Measurements from ENCODE around the gene SHISA6. TPM values are rescaled to one million over a fixed set of nuclear protein-coding genes. Genes with fewer than 3 reads are reported as not detected.

Gene SHISA6
- 1.2 TPM for polyA plus RNA-seq (2013, experiment 1 of 2)
- polyA plus RNA-seq (2013, experiment 2 of 2), result 1.2 TPM

DNA sequence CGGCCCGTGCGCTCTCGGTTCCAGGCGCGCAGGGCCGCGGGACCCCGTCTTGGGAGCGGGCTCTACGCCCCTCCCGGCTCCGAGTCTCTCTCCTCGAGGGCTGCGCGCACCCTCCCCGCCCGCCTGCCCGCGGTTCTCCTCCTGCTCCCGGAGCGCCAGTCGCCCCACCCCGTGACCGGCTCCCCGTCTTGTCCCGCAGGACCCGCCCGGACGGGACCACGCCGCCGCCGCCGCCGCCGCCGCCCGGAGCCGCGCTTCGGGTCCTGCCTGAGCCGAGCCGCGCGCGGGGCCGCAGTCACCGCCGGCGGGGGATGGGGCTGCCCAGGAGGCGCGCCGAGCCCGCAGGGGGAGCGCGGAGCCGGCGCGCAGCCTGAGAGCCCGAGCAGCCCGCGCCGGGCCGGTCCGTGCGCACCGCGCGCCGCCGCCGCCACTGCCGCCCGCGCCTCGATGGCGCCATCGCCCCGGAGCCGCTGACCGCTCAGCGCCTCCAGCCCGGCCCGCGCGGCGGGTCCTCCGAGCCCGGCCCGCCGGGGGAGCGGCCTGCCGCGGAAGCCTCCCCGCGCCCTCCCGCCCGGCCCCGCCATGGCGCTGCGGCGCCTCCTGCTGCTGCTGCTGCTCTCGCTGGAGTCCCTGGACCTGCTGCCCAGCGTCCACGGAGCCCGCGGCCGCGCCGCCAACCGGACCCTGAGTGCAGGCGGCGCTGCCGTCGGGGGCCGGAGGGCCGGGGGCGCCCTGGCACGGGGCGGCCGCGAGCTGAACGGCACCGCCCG lies at the start of gene SHISA6:
Gene SHISA6, plus strand, starts transcription at position 373 of the 770 bp plus-strand sequence.
- H2BK120ac ChIP-seq (ENCODE audit: low read depth, low read length), result peak within 1 kb of the TSS; percentile 55
- H2AK5ac ChIP-seq (ENCODE audit: low read length), result no peak within 1 kb of the TSS
- H3K4me3 ChIP-seq (ENCODE audit: low read length), result peak within 1 kb of the TSS; percentile 44
- no CpG with 5 or more reads among the region's 126 CpGs for WGBS (ENCODE audit: extremely low coverage, insufficient coverage, low lambda C conversion rate)
- no peak within 1 kb of the TSS for H4K5ac ChIP-seq (ENCODE audit: low read length)
- H3K79me1 ChIP-seq (ENCODE audit: low read length), result no peaks in the 10 kb centered on the region
- H2BK15ac ChIP-seq (replicated peaks; ENCODE audit: low read depth), result no peak within 1 kb of the TSS
- H3K4me1 ChIP-seq (ENCODE audit: control insufficient read depth, low read depth, low read length), result peaks cover 12% of the 10 kb centered on the region
- H3K56ac ChIP-seq (ENCODE audit: low read length), result peak within 1 kb of the TSS; percentile 89
- peak within 1 kb of the TSS; percentile 61 for H3K9ac ChIP-seq (ENCODE audit: low read length)
- H3K4me2 ChIP-seq (ENCODE audit: low read length), result peak within 1 kb of the TSS; percentile 73
- peak within 1 kb of the TSS; percentile 69 for H3K18ac ChIP-seq (ENCODE audit: low read length)
- no peak within 1 kb of the TSS for H4K8ac ChIP-seq (ENCODE audit: low read depth, low read length)
- no peak within 1 kb of the TSS for H2BK5ac ChIP-seq (ENCODE audit: low read length)
- H3K27ac ChIP-seq (ENCODE audit: low read depth, low read length), result no peak within 1 kb of the TSS
- H3K23ac ChIP-seq (ENCODE audit: low read length), result no peak within 1 kb of the TSS
- no peaks in the 10 kb centered on the region for H3K79me2 ChIP-seq (ENCODE audit: control insufficient read depth, insufficient read depth, low read length)
- no peaks in the 10 kb centered on the region for H3K36me3 ChIP-seq (ENCODE audit: control insufficient read depth, insufficient read depth, low read length)
- peaks cover 10% of the 10 kb centered on the region for H3K27me3 ChIP-seq (ENCODE audit: insufficient read depth, low read length, poor library complexity)
- H3K4ac ChIP-seq (ENCODE audit: low read depth, low read length), result no peak within 1 kb of the TSS
- no peak for DNase-seq

DNA sequence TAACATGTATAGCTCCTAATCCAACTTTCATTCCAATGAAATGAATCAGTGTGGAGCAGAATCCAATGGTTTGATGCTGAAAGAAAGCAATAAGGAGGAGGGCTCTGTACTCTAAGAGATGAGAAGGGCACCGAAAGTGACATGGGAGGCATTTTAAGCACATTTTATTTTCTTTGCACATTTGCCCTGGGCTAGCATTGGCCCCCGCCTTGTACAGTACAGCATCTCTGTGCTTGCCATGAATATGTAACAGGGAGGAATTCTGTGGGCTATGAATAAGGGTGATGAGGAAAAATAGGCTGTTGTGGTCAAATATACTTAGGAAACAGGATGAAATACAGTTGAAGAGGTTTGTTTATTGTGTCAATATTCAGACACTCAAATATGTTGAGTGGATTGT lies 45.2 kb upstream of the SHISA6 start:
- H4K5ac ChIP-seq (ENCODE audit: low read length), result no peak overlapping the region
- H3K23ac ChIP-seq (ENCODE audit: low read length), result no peak overlapping the region
- no peak overlapping the region for H3K56ac ChIP-seq (ENCODE audit: low read length)
- H3K4ac ChIP-seq (ENCODE audit: low read depth, low read length), result no peak overlapping the region
- H3K4me2 ChIP-seq (ENCODE audit: low read length), result no peak overlapping the region
- H2AK5ac ChIP-seq (ENCODE audit: low read length), result no peak overlapping the region
- H2BK5ac ChIP-seq (ENCODE audit: low read length), result no peak overlapping the region
- DNase-seq, result peak; percentile 35
- no peak overlapping the region for H3K18ac ChIP-seq (ENCODE audit: low read length)
- H3K79me1 ChIP-seq (ENCODE audit: low read length), result no peaks in the 10 kb centered on the region
- H3K27me3 ChIP-seq (ENCODE audit: insufficient read depth, low read length, poor library complexity), result no peaks in the 10 kb centered on the region
- no peak overlapping the region for H3K4me3 ChIP-seq (ENCODE audit: low read length)
- no peak overlapping the region for H2BK15ac ChIP-seq (replicated peaks; ENCODE audit: low read depth)
- H2BK120ac ChIP-seq (ENCODE audit: low read depth, low read length), result no peak overlapping the region
- no CpG with 5 or more reads among the region's 2 CpGs for WGBS (ENCODE audit: extremely low coverage, insufficient coverage, low lambda C conversion rate)
- no peaks in the 10 kb centered on the region for H3K79me2 ChIP-seq (ENCODE audit: control insufficient read depth, insufficient read depth, low read length)
- no peak overlapping the region for H4K8ac ChIP-seq (ENCODE audit: low read depth, low read length)
- no peak overlapping the region for H3K9ac ChIP-seq (ENCODE audit: low read length)
- H3K27ac ChIP-seq (ENCODE audit: low read depth, low read length), result no peak overlapping the region
- no peaks in the 10 kb centered on the region for H3K36me3 ChIP-seq (ENCODE audit: control insufficient read depth, insufficient read depth, low read length)
- H3K4me1 ChIP-seq (ENCODE audit: control insufficient read depth, low read depth, low read length), result peaks cover 11% of the 10 kb centered on the region

DNA sequence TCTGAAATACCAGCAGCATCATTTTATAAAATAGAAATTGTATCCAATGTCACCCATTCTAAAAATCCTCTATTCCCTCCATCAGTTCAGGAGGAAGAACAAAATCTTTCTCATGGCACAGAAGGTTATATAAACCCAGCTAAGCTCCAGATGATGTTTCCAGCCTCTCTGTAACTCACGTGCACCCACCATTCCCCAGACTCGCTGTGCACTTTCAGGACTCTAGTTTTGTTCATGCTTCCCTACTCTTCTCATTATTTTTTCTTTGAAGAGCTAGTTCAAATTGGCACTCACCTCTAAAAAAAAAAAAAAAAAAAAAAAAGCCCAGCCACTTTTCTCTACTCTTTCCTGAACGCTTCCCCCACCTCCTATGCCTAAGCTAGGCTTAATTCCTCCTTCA lies 36.0 kb upstream of the SHISA6 start:
- Histone ChIP-seq H2BK120ac (ENCODE audit: low read depth, low read length) (no peak overlapping the region), H3K4ac (ENCODE audit: low read depth, low read length) (no peak overlapping the region), H3K27me3 (ENCODE audit: insufficient read depth, low read length, poor library complexity) (no peaks in the 10 kb centered on the region), H2BK5ac (ENCODE audit: low read length) (no peak overlapping the region), H3K27ac (ENCODE audit: low read depth, low read length) (no peak overlapping the region), H3K18ac (ENCODE audit: low read length) (no peak overlapping the region), H3K56ac (ENCODE audit: low read length) (no peak overlapping the region), H3K23ac (ENCODE audit: low read length) (no peak overlapping the region), H3K79me2 (ENCODE audit: control insufficient read depth, insufficient read depth, low read length) (no peaks in the 10 kb centered on the region), H3K4me3 (ENCODE audit: low read length) (no peak overlapping the region), H2BK15ac (replicated peaks; ENCODE audit: low read depth) (no peak overlapping the region), H3K4me2 (ENCODE audit: low read length) (no peak overlapping the region), H3K79me1 (ENCODE audit: low read length) (no peaks in the 10 kb centered on the region), H4K5ac (ENCODE audit: low read length) (no peak overlapping the region), H3K36me3 (ENCODE audit: control insufficient read depth, insufficient read depth, low read length) (no peaks in the 10 kb centered on the region), H3K4me1 (ENCODE audit: control insufficient read depth, low read depth, low read length) (peaks cover 6% of the 10 kb centered on the region), H2AK5ac (ENCODE audit: low read length) (no peak overlapping the region), H4K8ac (ENCODE audit: low read depth, low read length) (no peak overlapping the region), H3K9ac (ENCODE audit: low read length) (no peak overlapping the region)
- WGBS (ENCODE audit: extremely low coverage, insufficient coverage, low lambda C conversion rate), result no CpG with 5 or more reads among the region's 3 CpGs
- no peak for DNase-seq

DNA sequence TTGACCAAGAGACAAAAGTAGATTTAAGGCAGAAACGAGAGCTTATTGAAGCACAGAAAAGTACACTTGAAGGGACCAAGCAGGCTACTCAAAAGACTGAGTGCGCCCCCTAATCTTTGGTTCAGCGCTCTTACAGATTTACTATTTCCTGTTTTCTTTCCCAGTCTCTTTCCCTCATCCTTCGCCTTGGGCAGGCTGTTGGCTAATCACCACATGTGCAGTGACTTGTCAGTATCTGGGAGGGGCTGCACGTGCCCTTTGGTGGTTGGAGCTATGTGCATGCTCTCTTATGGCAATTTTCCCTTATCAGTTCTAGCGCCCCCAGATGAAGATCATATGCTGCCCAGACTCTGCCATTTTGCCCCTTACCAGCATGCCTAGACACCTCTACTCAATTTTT lies 35.4 kb upstream of the SHISA6 start:
- H3K36me3 ChIP-seq (ENCODE audit: control insufficient read depth, insufficient read depth, low read length), result no peaks in the 10 kb centered on the region

DNA sequence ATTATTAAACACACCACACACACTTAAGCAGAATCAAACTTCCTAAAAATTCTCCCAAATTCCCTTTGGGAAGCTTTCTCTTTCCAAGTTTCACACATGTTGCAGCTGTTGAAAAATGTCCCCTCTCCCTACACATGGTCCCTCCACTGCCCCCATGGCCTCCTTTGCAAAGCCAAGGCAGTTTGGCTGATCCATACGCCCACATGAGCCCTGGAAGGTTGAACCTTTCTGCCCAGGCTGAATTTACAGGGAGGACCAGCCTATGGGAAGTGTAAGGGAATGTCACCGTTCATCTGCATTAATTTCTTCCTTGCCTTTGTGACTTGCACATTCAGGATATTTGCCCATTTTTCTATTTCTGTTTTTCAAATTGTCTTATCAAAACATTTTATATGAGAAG lies 31.1 kb upstream of the SHISA6 start:
- H3K27me3 ChIP-seq (ENCODE audit: insufficient read depth, low read length, poor library complexity), result no peaks in the 10 kb centered on the region
- no peak for DNase-seq
- no peak overlapping the region for H3K18ac ChIP-seq (ENCODE audit: low read length)
- no peak overlapping the region for H3K4ac ChIP-seq (ENCODE audit: low read depth, low read length)
- no peak overlapping the region for H2BK15ac ChIP-seq (replicated peaks; ENCODE audit: low read depth)
- no peak overlapping the region for H3K23ac ChIP-seq (ENCODE audit: low read length)
- H3K79me1 ChIP-seq (ENCODE audit: low read length), result no peaks in the 10 kb centered on the region
- H3K56ac ChIP-seq (ENCODE audit: low read length), result no peak overlapping the region
- no peak overlapping the region for H3K4me3 ChIP-seq (ENCODE audit: low read length)
- H3K79me2 ChIP-seq (ENCODE audit: control insufficient read depth, insufficient read depth, low read length), result no peaks in the 10 kb centered on the region
- H2BK120ac ChIP-seq (ENCODE audit: low read depth, low read length), result no peak overlapping the region
- H4K5ac ChIP-seq (ENCODE audit: low read length), result no peak overlapping the region
- H4K8ac ChIP-seq (ENCODE audit: low read depth, low read length), result no peak overlapping the region
- no peak overlapping the region for H2BK5ac ChIP-seq (ENCODE audit: low read length)
- no peaks in the 10 kb centered on the region for H3K4me1 ChIP-seq (ENCODE audit: control insufficient read depth, low read depth, low read length)
- WGBS (ENCODE audit: extremely low coverage, insufficient coverage, low lambda C conversion rate), result no CpG with 5 or more reads among the region's 2 CpGs
- H2AK5ac ChIP-seq (ENCODE audit: low read length), result no peak overlapping the region
- H3K4me2 ChIP-seq (ENCODE audit: low read length), result no peak overlapping the region
- H3K9ac ChIP-seq (ENCODE audit: low read length), result no peak overlapping the region
- H3K36me3 ChIP-seq (ENCODE audit: control insufficient read depth, insufficient read depth, low read length), result no peaks in the 10 kb centered on the region
- H3K27ac ChIP-seq (ENCODE audit: low read depth, low read length), result no peak overlapping the region

More for the DNA sequence above, 35.4 kb upstream of the SHISA6 start:
- H3K79me1 ChIP-seq (ENCODE audit: low read length), result no peaks in the 10 kb centered on the region
- no peak overlapping the region for H3K4me3 ChIP-seq (ENCODE audit: low read length)
- H2AK5ac ChIP-seq (ENCODE audit: low read length), result no peak overlapping the region
- H3K23ac ChIP-seq (ENCODE audit: low read length), result no peak overlapping the region
- no peak overlapping the region for H3K18ac ChIP-seq (ENCODE audit: low read length)
- no peak overlapping the region for H3K27ac ChIP-seq (ENCODE audit: low read depth, low read length)
- no peaks in the 10 kb centered on the region for H3K27me3 ChIP-seq (ENCODE audit: insufficient read depth, low read length, poor library complexity)
- no peak overlapping the region for H3K4ac ChIP-seq (ENCODE audit: low read depth, low read length)
- no peak overlapping the region for H2BK5ac ChIP-seq (ENCODE audit: low read length)
- H3K4me2 ChIP-seq (ENCODE audit: low read length), result no peak overlapping the region
- no peak overlapping the region for H4K8ac ChIP-seq (ENCODE audit: low read depth, low read length)
- WGBS (ENCODE audit: extremely low coverage, insufficient coverage, low lambda C conversion rate), result no CpG with 5 or more reads among the region's 6 CpGs
- H2BK15ac ChIP-seq (replicated peaks; ENCODE audit: low read depth), result no peak overlapping the region
- no peaks in the 10 kb centered on the region for H3K79me2 ChIP-seq (ENCODE audit: control insufficient read depth, insufficient read depth, low read length)
- H3K4me1 ChIP-seq (ENCODE audit: control insufficient read depth, low read depth, low read length), result peaks cover 1% of the 10 kb centered on the region
- no peak for DNase-seq
- no peak overlapping the region for H3K9ac ChIP-seq (ENCODE audit: low read length)
- H2BK120ac ChIP-seq (ENCODE audit: low read depth, low read length), result no peak overlapping the region
- H3K56ac ChIP-seq (ENCODE audit: low read length), result no peak overlapping the region
- no peak overlapping the region for H4K5ac ChIP-seq (ENCODE audit: low read length)

DNA sequence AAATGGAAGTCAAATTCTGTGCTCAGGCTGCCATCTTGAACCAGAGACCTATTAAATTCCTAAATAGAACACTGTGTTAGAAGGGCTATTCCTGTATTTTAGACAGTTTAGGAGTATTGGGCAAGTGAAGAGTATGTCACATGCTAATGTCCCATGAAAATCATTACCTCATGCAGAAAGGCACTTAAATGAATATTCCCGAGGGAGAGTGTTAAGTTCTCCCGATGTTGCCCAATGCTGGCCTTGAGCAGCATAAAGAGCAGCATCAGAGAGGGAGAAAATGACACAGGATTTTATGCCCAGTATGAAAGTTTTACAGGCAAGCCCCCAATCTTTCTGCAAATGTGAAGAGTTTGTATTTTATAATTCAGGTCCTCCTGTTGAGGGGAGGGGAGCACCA lies 28.2 kb upstream of the SHISA6 start:
- Histone ChIP-seq H3K4me1 (ENCODE audit: control insufficient read depth, low read depth, low read length) (no peaks in the 10 kb centered on the region), H2BK15ac (replicated peaks; ENCODE audit: low read depth) (no peak overlapping the region), H2BK120ac (ENCODE audit: low read depth, low read length) (no peak overlapping the region), H3K18ac (ENCODE audit: low read length) (no peak overlapping the region), H2BK5ac (ENCODE audit: low read length) (no peak overlapping the region), H2AK5ac (ENCODE audit: low read length) (no peak overlapping the region), H3K4me2 (ENCODE audit: low read length) (no peak overlapping the region), H4K5ac (ENCODE audit: low read length) (no peak overlapping the region), H3K27me3 (ENCODE audit: insufficient read depth, low read length, poor library complexity) (no peaks in the 10 kb centered on the region), H3K9ac (ENCODE audit: low read length) (no peak overlapping the region), H3K56ac (ENCODE audit: low read length) (no peak overlapping the region), H3K4me3 (ENCODE audit: low read length) (no peak overlapping the region), H3K4ac (ENCODE audit: low read depth, low read length) (no peak overlapping the region), H3K27ac (ENCODE audit: low read depth, low read length) (no peak overlapping the region), H3K23ac (ENCODE audit: low read length) (no peak overlapping the region), H3K79me1 (ENCODE audit: low read length) (no peaks in the 10 kb centered on the region), H3K36me3 (ENCODE audit: control insufficient read depth, insufficient read depth, low read length) (no peaks in the 10 kb centered on the region), H3K79me2 (ENCODE audit: control insufficient read depth, insufficient read depth, low read length) (no peaks in the 10 kb centered on the region), H4K8ac (ENCODE audit: low read depth, low read length) (no peak overlapping the region)
- DNase-seq, result no peak
- no CpG with 5 or more reads among the region's 2 CpGs for WGBS (ENCODE audit: extremely low coverage, insufficient coverage, low lambda C conversion rate)
